AG04450 (cell line): ENCODE results near the gene C14orf119. TPM values are rescaled to one million over a fixed set of nuclear protein-coding genes. Genes with fewer than 3 reads are reported as not detected.

ENCODE experiments used
- CTCF ChIA-PET: fragments of 300-600, 350-600 bp; formaldehyde crosslinking; extraction: SDS; loops from one replicate; lab custom pipeline; 2022; ENCODE audit warnings: antibody characterized with exemption, inconsistent platforms; lab: Charles Lee
- POLR2A ChIA-PET: fragments of 350-600 bp; formaldehyde crosslinking; extraction: SDS; loops from one replicate; lab custom pipeline; 2021; ENCODE audit warnings: antibody characterized with exemption, inconsistent platforms; lab: Yijun Ruan, JAX
- DNase-seq: peaks from one replicate; pipeline ENCODE4 v3.0.0-alpha.2; 2011; ENCODE audit warnings: low read depth, low spot score
- H3K27ac ChIP-seq: one replicate; pipeline ENCODE4 v1.5.1; 2012; ENCODE audit warnings: low read depth, low read length, control low read depth
- H3K27me3 ChIP-seq: one replicate; pipeline ENCODE4 v1.6.0; 2012; ENCODE audit warnings: low read length; ENCODE audit not compliant: control insufficient read depth, insufficient read depth
- H3K4me3 ChIP-seq: 2 replicates; pipeline ENCODE4 v1.5.1; 2011; ENCODE audit warnings: mild to moderate bottlenecking, low read depth, low read length, control low read depth
- H3K9me3 ChIP-seq: 2 replicates; pipeline ENCODE4 v1.5.1; 2012; ENCODE audit warnings: low read length; ENCODE audit not compliant: control insufficient read depth, insufficient read depth
- CTCF ChIP-seq: IDR thresholded peaks from 2 replicates; pipeline ENCODE4 v1.5.1; 2011; ENCODE audit warnings: low read depth, low read length, control low read depth, inconsistent platforms
- polyA plus RNA-seq: library from polyadenylated mRNA; depleted of rRNA; stranded (reverse); fragments of >200 nt; gene quantifications from 2 replicates; pipeline ENCODE4 v1.2.3, GENCODE V29; 2011

Gene C14orf119
- polyA plus RNA-seq, 1 experiment: 128 TPM

GRCh38 chr14:23137813-23138535, 42.7 kb downstream of the C14orf119 start:
- CTCF ChIA-PET: interaction anchor here (0.6 to 2.6 kb wide), 3 partner anchors 16 to 775 kb away, joined by 3 to 6 read pairs (median 6); no protein-coding TSS in a partner anchor
- Histone ChIP-seq H3K4me3 (no peak overlapping the region), H3K27ac (no peak overlapping the region), H3K9me3 (no peaks in the 10 kb centered on the region; the same call in 1 of the 2 replicates), H3K27me3 (peaks cover 24% of the 10 kb centered on the region)
- no peak for DNase-seq
- TF ChIP-seq CTCF: no peak
- POLR2A ChIA-PET: no interaction called here

GRCh38 chr14:23139874-23140273, 44.6 kb downstream of the C14orf119 start:
- H3K27ac ChIP-seq: no peak overlapping the region
- no peak for TF ChIP-seq CTCF
- CTCF ChIA-PET: interaction anchor here (2.6 kb wide), 1 partner anchor 18 kb away, joined by 6 read pairs; no protein-coding TSS in a partner anchor

GRCh38 chr14:23140371-23140770, 45.1 kb downstream of the C14orf119 start:
- POLR2A ChIA-PET: no interaction called here
- H3K27me3 ChIP-seq: peaks cover 25% of the 10 kb centered on the region
- no peak for TF ChIP-seq CTCF
- CTCF ChIA-PET: interaction anchor here (1.2 to 2.6 kb wide), 2 partner anchors 19 to 63 kb away, joined by 3 to 6 read pairs; no protein-coding TSS in a partner anchor
- no peak overlapping the region for H3K4me3 ChIP-seq
- H3K27ac ChIP-seq: no peak overlapping the region
- H3K9me3 ChIP-seq: no peaks in the 10 kb centered on the region; the same call in 1 of the 2 replicates
- no peak for DNase-seq

More at GRCh38 chr14:23139874-23140273, 44.6 kb downstream of the C14orf119 start:
- H3K27me3 ChIP-seq: peaks cover 25% of the 10 kb centered on the region
- no peaks in the 10 kb centered on the region; the same call in 1 of the 2 replicates for H3K9me3 ChIP-seq
- no peak for DNase-seq
- no peak overlapping the region for H3K4me3 ChIP-seq
- POLR2A ChIA-PET: no interaction called here

GRCh38 chr14:23141706-23142444, 46.6 kb downstream of the C14orf119 start:
- no peak for TF ChIP-seq CTCF
- H3K27me3 ChIP-seq: peaks cover 25% of the 10 kb centered on the region
- CTCF ChIA-PET: interaction anchor here (0.7 to 2.0 kb wide), 5 partner anchors 14 to 159 kb away, joined by 3 to 18 read pairs (median 3); no protein-coding TSS in a partner anchor
- no peaks in the 10 kb centered on the region; the same call in 1 of the 2 replicates for H3K9me3 ChIP-seq
- POLR2A ChIA-PET: interaction anchor here (0.7 kb wide), 1 partner anchor 202 kb away, joined by 5 read pairs; no protein-coding TSS in a partner anchor
- H3K4me3 ChIP-seq: no peak overlapping the region
- H3K27ac ChIP-seq: no peak overlapping the region
- DNase-seq: no peak
